ENCODE measurements around the gene ARHGEF19. TPM values are rescaled to one million over a fixed set of nuclear protein-coding genes. Genes with fewer than 3 reads are reported as not detected.

The ARHGEF19 gene
- 1.6 TPM for total RNA-seq

GRCh38 chr1:16212251-16212961, at the start of gene ARHGEF19:
ARHGEF19 (minus strand) TSS chr1:16212652; CDS start chr1:16209054, 3,598 bp downstream.

GRCh38 chr1:16236511-16237342, 24.3 kb upstream of the ARHGEF19 start, which contains the start of gene CPLANE2:
CPLANE2 (minus strand) TSS chr1:16237183; CDS start chr1:16236742, 441 bp downstream.

GRCh38 chr1:16155537-16156410, 56.7 kb downstream of the ARHGEF19 start, which contains the start of gene EPHA2:
EPHA2 (minus strand) TSS chr1:16156069; CDS start chr1:16155932, 137 bp downstream.

Small RNA genes lying within 50 kb of the gene (small RNA-seq; reads per million reads assigned to genes)
- gene MT1XP1 (ENCODE audit: low replicate concordance), result not detected

Other genes with a start within 250 kb of the ARHGEF19 start
- gene ZBTB17, start 236.6 kb downstream of the ARHGEF19 start, total RNA-seq, result 51.3 TPM
- gene SRARP, start 208.4 kb downstream of the ARHGEF19 start, total RNA-seq, result 0.63 TPM
- not detected for gene HSPB7, start 194.6 kb downstream of the ARHGEF19 start, total RNA-seq
- not detected for gene CLCNKA, start 190.6 kb downstream of the ARHGEF19 start, total RNA-seq
- not detected for gene CLCNKB, start 168.9 kb downstream of the ARHGEF19 start, total RNA-seq
- 1.9 TPM for gene FAM131C, start 139.0 kb downstream of the ARHGEF19 start, total RNA-seq
- 1.9 TPM for gene EPHA2, start 56.6 kb downstream of the ARHGEF19 start, total RNA-seq
- gene CPLANE2, start 24.5 kb upstream of the ARHGEF19 start, total RNA-seq, result 15.0 TPM
- 56.0 TPM for gene FBXO42, start 139.8 kb upstream of the ARHGEF19 start, total RNA-seq
- 9.1 TPM for gene SZRD1, start 154.6 kb upstream of the ARHGEF19 start, total RNA-seq
- gene SPATA21, start 224.8 kb upstream of the ARHGEF19 start, total RNA-seq, result 0.31 TPM
- gene NECAP2, start 228.1 kb upstream of the ARHGEF19 start, total RNA-seq, result 39.1 TPM

All from parietal lobe (tissue), 2 donors.